ENCODE data around the gene SLPI. TPM values are rescaled to one million over a fixed set of nuclear protein-coding genes. Genes with fewer than 3 reads are reported as not detected.
A peak's percentile ranks its signal among the peaks of the same experiment; 100 is the strongest.

SLPI gene
- total RNA-seq, 1 donor from 2014 or later = 0.82 TPM

DNA sequence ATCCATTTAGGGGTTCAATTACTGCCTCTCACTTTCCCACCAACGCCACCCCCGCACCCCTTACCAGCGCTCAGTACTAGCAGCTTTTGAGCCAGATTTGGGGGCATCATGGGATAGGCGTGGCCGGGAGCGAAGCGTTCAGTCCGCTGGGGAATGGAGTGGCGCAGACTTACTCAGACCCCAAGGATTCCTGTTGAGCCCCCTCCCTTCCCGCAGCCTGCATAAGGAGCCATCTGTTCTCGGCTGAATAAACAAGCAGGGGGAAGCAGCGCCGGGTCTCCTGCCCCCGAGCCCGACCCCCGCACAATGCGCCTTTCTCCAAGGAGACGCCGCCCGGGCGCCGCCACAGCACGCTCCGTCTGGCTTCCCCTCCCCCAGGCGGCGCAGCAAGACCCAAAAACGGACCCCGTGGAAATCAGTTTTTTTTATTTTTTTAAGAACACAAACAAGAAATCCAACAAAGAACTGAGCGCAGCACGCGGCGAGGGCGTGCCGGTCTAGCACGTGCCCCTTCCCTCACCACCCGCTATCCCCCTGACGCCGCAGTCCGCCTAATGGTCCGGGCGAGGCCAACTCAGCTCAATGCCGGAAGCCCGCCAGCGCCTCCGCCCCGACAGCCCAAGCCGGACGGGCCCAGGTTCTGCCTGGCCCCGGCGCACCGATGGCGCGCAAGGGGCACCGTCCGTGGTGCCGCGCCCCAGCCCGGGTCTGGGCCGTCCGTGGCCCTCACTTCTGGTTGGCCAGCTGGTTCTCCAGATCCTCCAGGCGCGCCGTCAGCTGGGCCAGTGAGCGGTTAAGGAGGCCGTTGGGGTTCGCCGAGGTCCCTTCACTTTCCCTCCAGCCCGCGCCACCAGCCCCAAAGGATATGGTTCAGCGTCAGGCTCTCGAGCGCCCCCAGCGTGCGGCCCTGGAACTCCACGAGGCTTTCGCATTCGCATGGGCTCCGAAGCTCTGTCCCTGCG, 39.0 kb upstream of the SLPI start:
- peak; percentile 89 for DNase-seq (ENCODE audit: low spot score)
- TF ChIP-seq, protein P1, sequence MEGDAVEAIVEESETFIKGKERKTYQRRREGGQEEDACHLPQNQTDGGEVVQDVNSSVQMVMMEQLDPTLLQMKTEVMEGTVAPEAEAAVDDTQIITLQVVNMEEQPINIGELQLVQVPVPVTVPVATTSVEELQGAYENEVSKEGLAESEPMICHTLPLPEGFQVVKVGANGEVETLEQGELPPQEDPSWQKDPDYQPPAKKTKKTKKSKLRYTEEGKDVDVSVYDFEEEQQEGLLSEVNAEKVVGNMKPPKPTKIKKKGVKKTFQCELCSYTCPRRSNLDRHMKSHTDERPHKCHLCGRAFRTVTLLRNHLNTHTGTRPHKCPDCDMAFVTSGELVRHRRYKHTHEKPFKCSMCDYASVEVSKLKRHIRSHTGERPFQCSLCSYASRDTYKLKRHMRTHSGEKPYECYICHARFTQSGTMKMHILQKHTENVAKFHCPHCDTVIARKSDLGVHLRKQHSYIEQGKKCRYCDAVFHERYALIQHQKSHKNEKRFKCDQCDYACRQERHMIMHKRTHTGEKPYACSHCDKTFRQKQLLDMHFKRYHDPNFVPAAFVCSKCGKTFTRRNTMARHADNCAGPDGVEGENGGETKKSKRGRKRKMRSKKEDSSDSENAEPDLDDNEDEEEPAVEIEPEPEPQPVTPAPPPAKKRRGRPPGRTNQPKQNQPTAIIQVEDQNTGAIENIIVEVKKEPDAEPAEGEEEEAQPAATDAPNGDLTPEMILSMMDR (IDR thresholded peaks at IDR 0.05; ENCODE audit: unreplicated experiment) = peak; percentile 98
- Mint-ChIP-seq H3K9me3 (ENCODE audit: unreplicated experiment) (no peaks in the 10 kb centered on the region), H3K36me3 (ENCODE audit: low read depth, unreplicated experiment) (no peaks in the 10 kb centered on the region), H3K27ac (ENCODE audit: unreplicated experiment) (no peak overlapping the region), H3K4me3 (ENCODE audit: unreplicated experiment) (no peak overlapping the region), H3K27me3 (ENCODE audit: unreplicated experiment) (no peaks in the 10 kb centered on the region), H3K4me1 (ENCODE audit: unreplicated experiment) (peaks cover 6% of the 10 kb centered on the region)

DNA sequence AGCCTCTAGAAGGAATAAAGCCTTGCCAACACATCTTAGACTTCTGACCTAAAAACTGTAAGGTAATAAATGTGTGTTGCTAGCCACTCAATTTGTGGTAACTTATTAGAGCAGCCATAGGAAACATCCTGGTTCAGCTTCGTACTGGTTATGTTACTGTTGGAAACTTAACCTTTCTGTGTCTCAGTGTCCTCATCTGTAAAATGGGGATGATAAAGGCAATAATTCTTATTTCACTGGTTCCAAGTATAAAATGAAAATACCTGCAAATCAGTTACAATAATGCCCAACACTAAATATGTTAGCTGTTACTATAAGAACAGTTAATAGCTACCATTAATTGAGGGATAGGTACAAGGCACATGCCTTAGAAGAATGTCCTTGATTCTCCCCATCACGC, 38.0 kb upstream of the SLPI start:
- no peak overlapping the region for H3K27ac Mint-ChIP-seq (ENCODE audit: unreplicated experiment)
- no peaks in the 10 kb centered on the region for H3K9me3 Mint-ChIP-seq (ENCODE audit: unreplicated experiment)
- peaks cover 6% of the 10 kb centered on the region for H3K4me1 Mint-ChIP-seq (ENCODE audit: unreplicated experiment)
- H3K27me3 Mint-ChIP-seq (ENCODE audit: unreplicated experiment) = no peaks in the 10 kb centered on the region
- TF ChIP-seq, protein P1 (IDR thresholded peaks at IDR 0.05; ENCODE audit: unreplicated experiment) = no peak
- no peak for DNase-seq (ENCODE audit: low spot score)
- H3K4me3 Mint-ChIP-seq (ENCODE audit: unreplicated experiment) = no peak overlapping the region
- H3K36me3 Mint-ChIP-seq (ENCODE audit: low read depth, unreplicated experiment) = no peaks in the 10 kb centered on the region

DNA sequence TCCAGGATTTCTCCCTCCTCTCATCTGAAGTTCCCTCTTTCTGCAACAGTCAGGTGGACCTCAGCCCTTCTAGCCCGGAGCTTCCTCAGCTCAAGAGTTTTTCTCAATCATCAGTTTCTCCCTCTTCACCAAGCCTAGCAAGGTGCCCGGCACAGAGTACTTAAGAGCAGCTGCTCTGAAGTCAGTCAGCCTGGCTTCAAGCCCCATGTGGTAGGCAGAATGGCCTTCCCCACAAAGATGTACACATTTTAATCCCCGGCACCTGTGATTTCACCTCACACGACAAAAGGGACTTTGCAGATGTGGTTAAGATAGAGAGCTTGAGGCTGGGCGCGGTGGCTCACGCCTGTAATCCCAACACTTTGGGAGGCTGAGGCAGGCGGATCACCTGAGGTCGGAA, 37.2 kb upstream of the SLPI start:
- H3K27ac Mint-ChIP-seq (ENCODE audit: unreplicated experiment) = no peak overlapping the region
- H3K4me3 Mint-ChIP-seq (ENCODE audit: unreplicated experiment) = no peak overlapping the region
- no peaks in the 10 kb centered on the region for H3K36me3 Mint-ChIP-seq (ENCODE audit: low read depth, unreplicated experiment)
- H3K27me3 Mint-ChIP-seq (ENCODE audit: unreplicated experiment) = peaks cover 4% of the 10 kb centered on the region
- H3K9me3 Mint-ChIP-seq (ENCODE audit: unreplicated experiment) = no peaks in the 10 kb centered on the region
- peaks cover 6% of the 10 kb centered on the region for H3K4me1 Mint-ChIP-seq (ENCODE audit: unreplicated experiment)
- TF ChIP-seq, protein P1 (IDR thresholded peaks at IDR 0.05; ENCODE audit: unreplicated experiment) = no peak
- DNase-seq (ENCODE audit: low spot score) = no peak

DNA sequence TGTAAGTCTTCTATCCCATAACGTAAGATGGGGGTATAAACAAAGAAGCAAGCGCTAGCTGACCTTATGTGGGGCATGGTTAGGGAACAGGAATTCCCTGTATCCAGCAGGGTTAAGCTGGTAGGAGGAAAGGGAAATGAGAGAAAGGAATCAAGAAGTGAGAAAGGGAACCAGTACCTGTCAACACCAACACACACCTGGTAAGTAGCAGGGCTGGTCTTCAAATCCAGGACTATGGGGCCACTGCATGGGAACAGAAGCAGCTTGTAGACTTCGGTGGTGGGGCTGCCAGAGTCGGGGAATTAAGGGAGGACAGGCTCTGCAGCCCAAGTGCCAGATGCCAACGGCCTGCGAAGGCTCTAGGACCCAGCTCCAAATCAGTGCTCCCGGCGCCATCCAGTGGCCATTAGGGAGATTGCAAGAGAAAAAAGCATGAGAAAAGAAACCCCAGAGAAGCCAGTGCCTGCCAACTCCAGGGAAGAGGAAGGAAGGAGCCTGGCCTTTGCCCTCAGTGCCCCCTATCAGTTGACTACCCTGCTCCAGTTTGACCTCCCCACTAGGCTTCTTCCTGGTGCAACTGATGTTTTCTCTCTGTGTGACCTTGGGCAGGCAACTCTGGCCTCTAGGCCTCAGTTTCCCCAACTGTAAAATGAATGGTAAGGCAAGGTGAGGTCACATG, 36.5 kb upstream of the SLPI start:
- Mint-ChIP-seq H3K9me3 (ENCODE audit: unreplicated experiment) (no peaks in the 10 kb centered on the region), H3K27ac (ENCODE audit: unreplicated experiment) (no peak overlapping the region), H3K27me3 (ENCODE audit: unreplicated experiment) (peaks cover 4% of the 10 kb centered on the region), H3K4me1 (ENCODE audit: unreplicated experiment) (peaks cover 6% of the 10 kb centered on the region), H3K36me3 (ENCODE audit: low read depth, unreplicated experiment) (no peaks in the 10 kb centered on the region), H3K4me3 (ENCODE audit: unreplicated experiment) (peak overlapping the region; percentile 30)
- DNase-seq (ENCODE audit: low spot score) = peak; percentile 84
- TF ChIP-seq, protein P1 (IDR thresholded peaks at IDR 0.05; ENCODE audit: unreplicated experiment) = peak; percentile 91
